Prostate gland (tissue), 2 donors: ENCODE data around the gene KCND3. TPM values are rescaled to one million over a fixed set of nuclear protein-coding genes. Genes with fewer than 3 reads are reported as not detected.
A peak's percentile ranks its signal among the peaks of the same experiment; 100 is the strongest.

Experiments
- DNase-seq: peaks from one replicate; pipeline ENCODE4 v3.0.0-alpha.2; 2019; ENCODE audit warnings: low spot score
- H3K27ac ChIP-seq, 2 donors: fragments of 200-600 bp; sonication (generic); 2 replicates each; pipeline ENCODE4 v1.5.1; 2017 to 2019
- H3K27me3 ChIP-seq: fragments of 200-600 bp; sonication (generic); replicated peaks from 2 replicates; pipeline ENCODE4 v1.5.1; 2019; ENCODE audit not compliant: insufficient read depth
- H3K36me3 ChIP-seq, 2 donors: fragments of 200-600 bp; sonication (generic); 1 replicate in 1 of 2; 2 replicates in 1 of 2; pipeline versions ENCODE4 v1.5.1 to v1.8.1; 2017 to 2019
- H3K4me1 ChIP-seq: fragments of 200-600 bp; sonication (generic); replicated peaks from 2 replicates; pipeline ENCODE4 v1.5.1; 2019
- H3K4me3 ChIP-seq, 2 donors: fragments of 200-600 bp; sonication (generic); 2 replicates each; pipeline ENCODE4 v1.5.1; 2017 to 2019
- H3K9me3 ChIP-seq: fragments of 200-600 bp; sonication (generic); 2 replicates; pipeline ENCODE4 v1.5.1; 2017
- CTCF ChIP-seq, 4 experiments: fragments of 200-600 bp in 2 of 4; fragments of 450-650 bp in 2 of 4; sonication (generic) in 2 of 4; IDR thresholded peaks; 1 replicate in 3 of 4; 2 replicates in 1 of 4; pipeline ENCODE4 v1.5.1; 2016 to 2019; ENCODE audit warnings: antibody characterized with exemption in 4 of 4, mild to moderate bottlenecking in 2 of 4, moderate library complexity in 2 of 4
- POLR2A ChIP-seq: fragments of 450-650 bp; IDR thresholded peaks from one replicate; pipeline ENCODE4 v1.6.1; 2016; ENCODE audit warnings: antibody characterized with exemption, mild to moderate bottlenecking
- POLR2AphosphoS5 ChIP-seq: sonication (generic); formaldehyde crosslinking; IDR thresholded peaks from one replicate; pipeline ENCODE4 v1.6.1; 2017; ENCODE audit warnings: antibody characterized with exemption
- WGBS: methylation state at CpG from one replicate; pipeline ENCODE4 v1.1.5; 2018; 5-methylcytosine and 5-hydroxymethylcytosine counted together
- intact Hi-C: fragments of 100-400 bp; cut with DNase I; formaldehyde crosslinking; loops from one replicate; pipeline ENCODE4 v1.14.2; 2022
- total RNA-seq, 2 donors: library from RNA; depleted of rRNA; stranded (reverse); fragments of >200 nt; gene quantifications; one replicate each; pipeline ENCODE4 v1.1.0, GENCODE V29; 2016

The KCND3 gene
- total RNA-seq, 2 donors from 2014 or later: 17.1 to 27.3 TPM

- Histone ChIP-seq H3K4me3 (no peak overlapping the region), H3K27me3 (no peaks in the 10 kb centered on the region), H3K27ac (no peak overlapping the region), H3K4me1 (no peaks in the 10 kb centered on the region), H3K9me3 (no peaks in the 10 kb centered on the region), H3K36me3 (no peaks in the 10 kb centered on the region)
- no peak for DNase-seq
- TF ChIP-seq POLR2AphosphoS5 (no peak), POLR2A (no peak), CTCF (IDR thresholded peaks at IDR 0.05) (no peak)
- WGBS: 56% methylated on average over 3 of the region's 3 CpGs
- intact Hi-C loops: loop anchor here (5.0 kb wide), 1 partner anchor 242 kb away; no protein-coding TSS in a partner anchor
Measured at GRCh38 chr1:111749628-111750027, 239.8 kb downstream of the KCND3 start.

- TF ChIP-seq POLR2A: no peak
- no peak for TF ChIP-seq CTCF (IDR thresholded peaks at IDR 0.05)
- TF ChIP-seq POLR2AphosphoS5: no peak
- Histone ChIP-seq H3K4me1 (no peaks in the 10 kb centered on the region), H3K36me3 (no peaks in the 10 kb centered on the region), H3K27ac (no peak overlapping the region), H3K4me3 (no peak overlapping the region), H3K27me3 (no peaks in the 10 kb centered on the region), H3K9me3 (no peaks in the 10 kb centered on the region)
- 93% methylated on average over 4 of the region's 4 CpGs for WGBS
- intact Hi-C loops: no loop called here
- no peak for DNase-seq
Measured at GRCh38 chr1:111747947-111748346, 241.5 kb downstream of the KCND3 start.

GRCh38 chr1:111747282-111747734 lies 242.2 kb downstream of the KCND3 start:
- Histone ChIP-seq H3K36me3 (no peaks in the 10 kb centered on the region), H3K4me1 (no peaks in the 10 kb centered on the region), H3K27ac (no peak overlapping the region), H3K27me3 (no peaks in the 10 kb centered on the region), H3K4me3 (no peak overlapping the region), H3K9me3 (no peaks in the 10 kb centered on the region)
- 65% methylated on average over 3 of the region's 3 CpGs for WGBS
- peak; percentile 36 for DNase-seq
- intact Hi-C loops: no loop called here
- no peak for TF ChIP-seq POLR2A
- TF ChIP-seq CTCF (IDR thresholded peaks at IDR 0.05): peak in 3 of 4 experiments; percentile 42 to 54 (median 50)
- no peak for TF ChIP-seq POLR2AphosphoS5

GRCh38 chr1:111746614-111746999 lies 242.9 kb downstream of the KCND3 start:
- H3K4me1 ChIP-seq: no peaks in the 10 kb centered on the region
- H3K27me3 ChIP-seq: no peaks in the 10 kb centered on the region
- H3K4me3 ChIP-seq: no peak overlapping the region
- H3K9me3 ChIP-seq: no peaks in the 10 kb centered on the region
- intact Hi-C loops: no loop called here
- DNase-seq: no peak
- H3K36me3 ChIP-seq: no peaks in the 10 kb centered on the region
- no peak overlapping the region for H3K27ac ChIP-seq
- no peak for TF ChIP-seq CTCF (IDR thresholded peaks at IDR 0.05)
- no peak for TF ChIP-seq POLR2A
- WGBS: 81% methylated on average over 2 of the region's 2 CpGs
